ENCODE data around the gene TUT7. TPM values are rescaled to one million over a fixed set of nuclear protein-coding genes. Genes with fewer than 3 reads are reported as not detected.

TUT7 gene
- total RNA-seq, 2 experiments from 2014 or later: 32.0 to 33.6 TPM

DNA sequence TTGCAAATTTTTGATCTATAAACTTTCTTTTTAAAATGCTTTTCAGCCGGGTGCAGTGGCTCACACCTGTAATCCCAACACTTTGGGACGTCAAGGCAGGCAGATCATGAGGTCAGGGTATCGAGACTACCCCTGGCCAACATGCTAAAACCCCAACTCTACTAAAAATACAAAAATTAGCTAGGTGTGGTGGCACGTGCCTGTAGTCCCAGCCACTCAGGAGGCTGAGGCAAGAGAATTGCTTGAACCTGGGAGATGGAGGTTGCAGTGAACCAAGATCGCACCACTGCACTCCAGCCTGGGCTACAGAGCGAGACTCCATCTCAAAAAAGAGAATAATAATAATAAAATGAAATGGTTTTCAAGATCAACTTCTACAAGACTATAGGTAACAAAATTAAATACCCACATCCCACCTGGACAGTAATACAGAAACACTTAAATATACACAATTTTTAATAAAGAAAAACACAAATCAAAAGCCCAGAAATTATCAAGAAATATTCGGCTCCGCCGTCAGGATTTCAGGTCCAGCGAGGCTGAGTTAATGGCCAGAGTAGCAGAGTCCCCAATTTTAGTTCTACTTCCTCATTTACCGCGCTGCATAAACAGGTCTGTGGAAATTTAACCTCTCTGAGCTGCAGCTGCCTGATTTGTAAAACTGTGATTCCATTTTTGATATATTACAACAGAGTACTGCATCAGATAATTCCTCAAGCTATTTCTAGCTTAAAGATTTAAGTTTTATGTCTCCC, 4.0 kb downstream of the TUT7 start:
- H3K4me3 Mint-ChIP-seq: peak overlapping the region; percentile 62
- DNase-seq: no peak
- H3K36me3 Mint-ChIP-seq (ENCODE audit: low read depth): peaks cover 34% of the 10 kb centered on the region
- intact Hi-C loops (cut with micrococcal nuclease): no loop called here
- ATAC-seq: no peak
- peak overlapping the region; percentile 59 for H3K27ac Mint-ChIP-seq
- ChIA-PET CTCF (interaction anchor here (1.3 to 1.4 kb wide), 2 partner anchors 8 to 10 kb away, joined by 3 read pairs; no protein-coding TSS in a partner anchor), POLR2A (interaction anchor here (1.0 to 1.8 kb wide), 2 partner anchors 8 to 68 kb away, joined by 3 to 6 read pairs; partner anchors contain the start of gene ISCA1)
- H3K27me3 Mint-ChIP-seq: peaks cover 2% of the 10 kb centered on the region
- peaks cover 60% of the 10 kb centered on the region for H3K4me1 Mint-ChIP-seq (ENCODE audit: low read depth)
- no peak for TF ChIP-seq CTCF (IDR thresholded peaks at IDR 0.05)
- H3K9me3 Mint-ChIP-seq: peaks cover 4% of the 10 kb centered on the region

DNA sequence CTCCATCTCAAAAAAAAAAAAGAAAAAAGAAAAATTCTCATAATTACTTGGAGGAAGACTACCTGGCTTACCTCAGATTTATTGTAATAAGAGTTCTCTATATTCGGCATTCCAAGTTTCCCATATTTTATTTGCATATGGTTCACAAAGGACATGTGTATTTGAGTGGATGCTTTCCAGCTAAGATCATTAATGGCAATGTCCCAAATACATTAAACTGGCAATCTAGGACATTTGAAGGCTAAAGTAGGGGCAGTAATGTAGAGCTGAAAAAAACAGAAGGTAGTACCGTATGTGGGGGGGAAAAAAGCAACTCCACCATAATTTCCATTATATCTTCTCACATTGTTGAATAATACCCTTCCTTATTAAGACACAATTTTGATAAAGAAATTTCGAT, 4.9 kb downstream of the TUT7 start:
- DNase-seq (no peak), ATAC-seq (no peak)
- CTCF ChIA-PET: no interaction called here
- peaks cover 4% of the 10 kb centered on the region for H3K9me3 Mint-ChIP-seq
- H3K27ac Mint-ChIP-seq: no peak overlapping the region
- no peak overlapping the region for H3K4me3 Mint-ChIP-seq
- peaks cover 59% of the 10 kb centered on the region for H3K4me1 Mint-ChIP-seq (ENCODE audit: low read depth)
- H3K27me3 Mint-ChIP-seq: no peaks in the 10 kb centered on the region
- peaks cover 40% of the 10 kb centered on the region for H3K36me3 Mint-ChIP-seq (ENCODE audit: low read depth)
- intact Hi-C loops (cut with micrococcal nuclease): no loop called here
- POLR2A ChIA-PET: interaction anchor here (1.8 kb wide), 1 partner anchor 67 kb away, joined by 6 read pairs; the partner anchor contains the start of gene ISCA1
- no peak for TF ChIP-seq CTCF (IDR thresholded peaks at IDR 0.05)

DNA sequence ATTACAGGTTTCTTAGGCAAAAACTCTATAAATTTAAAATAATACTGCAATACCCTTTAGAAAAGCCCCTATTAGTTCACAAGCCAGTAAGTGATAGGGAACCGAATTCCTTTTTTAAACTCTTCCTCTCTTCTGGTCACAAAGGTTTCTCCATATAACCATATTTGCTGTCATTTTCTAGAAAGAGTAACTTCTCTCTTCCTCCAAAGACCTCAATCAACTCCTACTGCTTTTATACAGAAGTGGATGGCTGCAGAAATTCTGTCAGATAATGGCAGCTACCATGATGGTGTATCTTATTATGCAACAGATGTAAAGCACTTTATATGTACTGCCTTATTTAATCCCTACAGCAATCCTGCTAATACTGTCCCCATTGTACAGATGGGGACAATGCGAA, 6.2 kb downstream of the TUT7 start:
- Mint-ChIP-seq H3K27ac (no peak overlapping the region), H3K4me1 (ENCODE audit: low read depth) (peaks cover 58% of the 10 kb centered on the region), H3K4me3 (no peak overlapping the region), H3K9me3 (peaks cover 4% of the 10 kb centered on the region), H3K27me3 (no peaks in the 10 kb centered on the region), H3K36me3 (ENCODE audit: low read depth) (peaks cover 37% of the 10 kb centered on the region)
- no peak for TF ChIP-seq CTCF (IDR thresholded peaks at IDR 0.05)
- CTCF ChIA-PET: no interaction called here
- DNase-seq (no peak), ATAC-seq (no peak)
- intact Hi-C loops (cut with micrococcal nuclease): no loop called here
- POLR2A ChIA-PET: interaction anchor here (0.9 kb wide), 1 partner anchor 11 kb away, joined by 4 read pairs; no protein-coding TSS in a partner anchor

DNA sequence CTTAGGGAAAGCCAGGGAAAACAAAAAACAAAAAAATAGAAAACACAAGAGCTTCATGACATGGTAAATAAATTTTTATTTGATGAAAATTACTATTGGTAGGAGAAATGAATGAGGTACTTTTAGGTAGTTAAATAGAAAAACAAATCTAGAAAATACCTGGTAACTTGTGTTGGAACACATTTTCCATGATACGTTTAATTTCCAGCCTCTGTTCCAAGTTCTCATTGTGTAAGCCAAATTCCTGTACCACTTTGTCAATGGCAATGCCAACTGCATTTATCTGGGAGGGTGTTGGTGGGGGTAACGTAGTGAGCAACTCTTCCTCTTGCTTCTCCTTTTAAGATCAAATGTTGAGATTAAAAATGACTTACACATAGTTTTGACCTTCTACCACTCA, 9.4 kb downstream of the TUT7 start:
- DNase-seq (no peak), ATAC-seq (no peak)
- intact Hi-C loops (cut with micrococcal nuclease): no loop called here
- peaks cover 61% of the 10 kb centered on the region for H3K4me1 Mint-ChIP-seq (ENCODE audit: low read depth)
- no peak for TF ChIP-seq CTCF (IDR thresholded peaks at IDR 0.05)
- CTCF ChIA-PET: no interaction called here
- peaks cover 45% of the 10 kb centered on the region for H3K36me3 Mint-ChIP-seq (ENCODE audit: low read depth)
- H3K27ac Mint-ChIP-seq: peak overlapping the region; percentile 68
- no peaks in the 10 kb centered on the region for H3K27me3 Mint-ChIP-seq
- POLR2A ChIA-PET: no interaction called here
- H3K4me3 Mint-ChIP-seq: no peak overlapping the region
- H3K9me3 Mint-ChIP-seq: peaks cover 4% of the 10 kb centered on the region

GRCh38 chr9:86342269-86342668, 11.9 kb downstream of the TUT7 start:
- Mint-ChIP-seq H3K4me1 (ENCODE audit: low read depth) (peaks cover 61% of the 10 kb centered on the region), H3K36me3 (ENCODE audit: low read depth) (peaks cover 52% of the 10 kb centered on the region), H3K4me3 (no peak overlapping the region), H3K9me3 (no peaks in the 10 kb centered on the region), H3K27me3 (no peaks in the 10 kb centered on the region), H3K27ac (no peak overlapping the region)
- CTCF ChIA-PET: interaction anchor here (1.4 kb wide), 1 partner anchor 8 kb away, joined by 3 read pairs; no protein-coding TSS in a partner anchor
- ATAC-seq: no peak
- intact Hi-C loops (cut with micrococcal nuclease): no loop called here
- POLR2A ChIA-PET: interaction anchor here (1.2 to 1.5 kb wide), 2 partner anchors 8 to 10 kb away, joined by 3 to 4 read pairs; no protein-coding TSS in a partner anchor
- no peak for DNase-seq
- TF ChIP-seq CTCF (IDR thresholded peaks at IDR 0.05): no peak
